ENCODE data around the gene PAQR9. TPM values are rescaled to one million over a fixed set of nuclear protein-coding genes. Genes with fewer than 3 reads are reported as not detected.
A peak's percentile ranks its signal among the peaks of the same experiment; 100 is the strongest.
"Not testable (repeated sequence)": the region's sequence is repeated elsewhere in the genome, so short reads cannot be mapped to it uniquely, and the experiment has no call there.

The PAQR9 gene
- total RNA-seq, 1 donor from 2014 or later = not detected

- H3K9me3 ChIP-seq = no peaks in the 10 kb centered on the region
- H3K4me3 ChIP-seq = no peak overlapping the region
- no peak for DNase-seq (ENCODE audit: extremely low spot score in 2 of 2)
- H3K27me3 ChIP-seq = no peaks in the 10 kb centered on the region
- no peaks in the 10 kb centered on the region for H3K4me1 ChIP-seq
- no peaks in the 10 kb centered on the region for H3K36me3 ChIP-seq
- H3K27ac ChIP-seq = no peak overlapping the region
- TF ChIP-seq POLR2A (IDR thresholded peaks at IDR 0.05) (no peak), CTCF (IDR thresholded peaks at IDR 0.05) (no peak), POLR2AphosphoS5 (IDR thresholded peaks at IDR 0.05; ENCODE audit: insufficient read depth in 1 of 2, low read depth in 1 of 2) (no peak)
- intact Hi-C loops (cut with DNase I) = loop anchor here (10.0 kb wide), 1 partner anchor 406 kb away; no protein-coding TSS in a partner anchor
Observed at GRCh38 chr3:142990721-142991120, 27.2 kb upstream of the PAQR9 start.

GRCh38 chr3:142988826-142989225 is 25.4 kb upstream of the PAQR9 start:
- H3K9me3 ChIP-seq; H3K27ac ChIP-seq; DNase-seq (ENCODE audit: extremely low spot score in 2 of 2); intact Hi-C loops (cut with DNase I); H3K36me3 ChIP-seq; H3K4me1 ChIP-seq; H3K4me3 ChIP-seq; H3K27me3 ChIP-seq: not testable (repeated sequence)

GRCh38 chr3:142988221-142988620 is 24.7 kb upstream of the PAQR9 start:
- H3K27ac ChIP-seq; H3K9me3 ChIP-seq; H3K4me3 ChIP-seq; H3K4me1 ChIP-seq; intact Hi-C loops (cut with DNase I); DNase-seq (ENCODE audit: extremely low spot score in 2 of 2); H3K36me3 ChIP-seq; H3K27me3 ChIP-seq: not testable (repeated sequence)

- no peaks in the 10 kb centered on the region for H3K9me3 ChIP-seq
- no peaks in the 10 kb centered on the region for H3K4me1 ChIP-seq
- intact Hi-C loops (cut with DNase I) = no loop called here
- H3K36me3 ChIP-seq = no peaks in the 10 kb centered on the region
- H3K4me3 ChIP-seq = no peak overlapping the region
- TF ChIP-seq POLR2AphosphoS5 (IDR thresholded peaks at IDR 0.05; ENCODE audit: insufficient read depth in 1 of 2, low read depth in 1 of 2) (no peak), POLR2A (IDR thresholded peaks at IDR 0.05) (no peak), CTCF (IDR thresholded peaks at IDR 0.05) (no peak)
- no peaks in the 10 kb centered on the region for H3K27me3 ChIP-seq
- H3K27ac ChIP-seq = no peak overlapping the region
- DNase-seq (ENCODE audit: extremely low spot score in 2 of 2) = no peak
Observed at GRCh38 chr3:142987707-142988106, 24.2 kb upstream of the PAQR9 start.

GRCh38 chr3:142987080-142987700 is 23.7 kb upstream of the PAQR9 start:
- TF ChIP-seq CTCF (IDR thresholded peaks at IDR 0.05) (peak in 2 of 3 experiments; percentile 31 to 52), POLR2A (IDR thresholded peaks at IDR 0.05) (no peak)
- intact Hi-C loops (cut with DNase I) = no loop called here
- H3K36me3 ChIP-seq = no peaks in the 10 kb centered on the region

GRCh38 chr3:142984255-142984654 is 20.8 kb upstream of the PAQR9 start:
- H3K4me1 ChIP-seq = no peaks in the 10 kb centered on the region
- TF ChIP-seq POLR2AphosphoS5 (IDR thresholded peaks at IDR 0.05; ENCODE audit: insufficient read depth in 1 of 2, low read depth in 1 of 2) = no peak
- TF ChIP-seq POLR2A (IDR thresholded peaks at IDR 0.05) = no peak
- TF ChIP-seq CTCF (IDR thresholded peaks at IDR 0.05) = no peak
- no peaks in the 10 kb centered on the region for H3K36me3 ChIP-seq
- intact Hi-C loops (cut with DNase I) = no loop called here
- no peak overlapping the region for H3K27ac ChIP-seq
- no peaks in the 10 kb centered on the region for H3K27me3 ChIP-seq
- no peaks in the 10 kb centered on the region for H3K9me3 ChIP-seq
- H3K4me3 ChIP-seq = no peak overlapping the region
- no peak for DNase-seq (ENCODE audit: extremely low spot score in 2 of 2)

More at GRCh38 chr3:142987080-142987700, 23.7 kb upstream of the PAQR9 start:
- no peak for DNase-seq (ENCODE audit: extremely low spot score in 2 of 2)
- Histone ChIP-seq H3K27me3 (no peaks in the 10 kb centered on the region), H3K27ac (no peak overlapping the region), H3K9me3 (no peaks in the 10 kb centered on the region), H3K4me1 (no peaks in the 10 kb centered on the region), H3K4me3 (no peak overlapping the region)
